GM19025 (cell line): ENCODE measurements around the gene IMMP2L.
"Not testable (repeated sequence)": the region's sequence is repeated elsewhere in the genome, so short reads cannot be mapped to it uniquely, and the experiment has no call there.

Experiments used
- ATAC-seq: cut with Tn5 transposase; IDR thresholded peaks from one replicate; pipeline ENCODE4 v1.9.1; 2021; ENCODE audit warnings: mild to moderate bottlenecking, low read depth, moderate library complexity; ENCODE audit not compliant: unreplicated experiment

Gene IMMP2L

GRCh38 chr7:111473449-111474198, 88.7 kb downstream of the IMMP2L start:
- ATAC-seq = no peak

DNA sequence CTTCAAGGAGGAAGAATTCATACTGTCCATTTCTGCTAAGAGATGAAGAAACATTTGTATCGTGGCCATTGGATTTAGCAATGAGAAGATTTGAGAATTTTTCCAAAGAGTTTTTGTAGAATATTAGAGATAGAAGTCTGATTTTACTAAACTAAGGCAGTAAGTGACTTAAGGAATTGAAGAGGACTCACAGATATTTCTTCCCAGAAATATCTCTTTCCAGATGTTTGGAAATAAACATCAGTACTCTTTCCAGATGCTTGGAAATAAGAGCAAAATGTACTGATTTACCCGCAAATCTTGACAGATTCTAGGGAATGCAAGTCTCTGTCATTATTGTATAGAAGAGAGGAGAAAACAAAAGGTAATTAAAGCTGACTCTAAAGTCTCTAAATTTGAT, 91.3 kb downstream of the IMMP2L start:
- no peak for ATAC-seq

GRCh38 chr7:111469894-111470293, 92.4 kb downstream of the IMMP2L start:
- ATAC-seq = not testable (repeated sequence)

DNA sequence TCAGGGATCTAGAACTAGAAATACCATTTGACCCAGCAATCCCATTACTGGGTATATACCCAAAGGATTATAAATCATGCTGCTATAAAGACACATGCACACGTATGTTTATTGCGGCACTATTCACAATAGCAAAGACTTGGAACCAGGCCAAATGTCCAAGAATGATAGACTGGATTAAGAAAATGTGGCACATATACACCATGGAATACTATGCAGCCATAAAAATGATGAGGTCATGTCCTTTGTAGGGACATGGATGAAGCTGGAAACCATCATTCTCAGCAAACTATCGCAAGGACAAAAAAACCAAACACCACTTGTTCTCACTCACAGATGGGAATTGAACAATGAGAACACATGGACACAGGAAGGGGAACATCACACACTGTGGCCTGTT, 96.5 kb downstream of the IMMP2L start:
- not testable (repeated sequence) for ATAC-seq

GRCh38 chr7:111460695-111461094, 101.6 kb downstream of the IMMP2L start:
- no peak for ATAC-seq

- ATAC-seq = no peak
Measured at GRCh38 chr7:111459757-111460280, 102.5 kb downstream of the IMMP2L start.

DNA sequence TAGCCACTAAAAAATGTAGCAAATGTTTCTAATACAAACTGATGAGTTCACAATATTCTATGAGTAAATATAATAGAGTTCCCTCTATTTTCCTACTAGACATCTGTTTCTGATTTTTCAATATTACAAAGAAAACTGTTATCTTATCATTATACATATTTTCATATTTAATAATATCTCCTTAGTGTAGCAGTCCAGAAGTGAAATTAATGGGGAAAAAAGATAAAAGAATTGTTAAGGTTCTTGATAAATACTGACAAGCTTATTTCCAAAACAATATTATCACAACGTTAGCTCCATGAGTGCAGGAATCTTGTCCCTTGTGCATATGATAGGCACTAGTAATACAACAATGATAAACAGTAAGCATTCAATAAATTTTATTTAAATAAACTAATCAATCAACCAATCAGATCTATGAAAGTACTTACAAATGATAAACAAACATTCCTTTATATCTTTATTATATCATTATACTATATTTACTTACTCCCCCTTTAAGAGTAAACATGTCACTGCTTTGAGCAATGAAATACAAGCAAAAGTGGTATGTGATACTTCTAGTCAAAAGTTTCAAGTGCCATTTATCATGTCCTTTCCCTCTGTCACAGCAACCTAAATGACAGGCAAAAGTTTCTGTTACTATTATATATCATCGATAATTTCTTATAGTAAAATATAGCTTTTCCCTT, 103.1 kb downstream of the IMMP2L start:
- no peak for ATAC-seq

- ATAC-seq = not testable (repeated sequence)
Measured at GRCh38 chr7:111450705-111451104, 111.6 kb downstream of the IMMP2L start.

DNA sequence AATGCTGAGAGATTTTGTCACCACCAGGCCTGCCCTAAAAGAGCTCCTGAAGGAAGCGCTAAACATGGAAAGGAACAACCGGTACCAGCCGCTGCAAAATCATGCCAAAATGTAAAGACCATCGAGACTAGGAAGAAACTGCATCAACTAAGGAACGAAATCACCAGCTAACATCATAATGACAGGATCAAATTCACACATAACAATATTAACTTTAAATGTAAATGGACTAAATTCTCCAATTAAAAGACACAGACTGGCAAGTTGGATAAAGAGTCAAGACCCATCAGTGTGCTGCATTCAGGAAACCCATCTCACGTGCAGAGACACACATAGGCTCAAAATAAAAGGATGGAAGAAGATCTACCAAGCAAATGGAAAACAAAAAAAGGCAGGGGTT, 114.8 kb downstream of the IMMP2L start:
- ATAC-seq = not testable (repeated sequence)

GRCh38 chr7:111439977-111440376, 122.3 kb downstream of the IMMP2L start:
- no peak for ATAC-seq

GRCh38 chr7:111438369-111439289, 123.7 kb downstream of the IMMP2L start:
- no peak for ATAC-seq

DNA sequence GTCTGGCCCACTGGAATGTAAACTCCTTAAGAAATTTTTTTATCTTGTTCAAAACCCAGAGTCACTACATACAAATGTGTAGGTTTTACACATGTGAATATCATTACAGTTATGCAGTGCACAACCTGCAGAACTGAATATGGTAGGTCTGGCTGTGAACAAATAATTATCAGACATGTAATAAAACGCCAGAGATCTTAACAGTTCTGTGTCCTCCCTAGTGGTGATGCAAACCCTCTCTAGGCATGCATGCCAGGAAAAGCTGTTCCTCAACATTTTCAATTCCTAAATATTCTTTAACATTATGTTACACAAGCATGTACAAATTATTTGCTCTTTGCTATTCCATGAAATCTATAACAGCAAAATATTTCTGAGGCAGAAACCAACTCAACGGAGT, 124.6 kb downstream of the IMMP2L start:
- no peak for ATAC-seq

DNA sequence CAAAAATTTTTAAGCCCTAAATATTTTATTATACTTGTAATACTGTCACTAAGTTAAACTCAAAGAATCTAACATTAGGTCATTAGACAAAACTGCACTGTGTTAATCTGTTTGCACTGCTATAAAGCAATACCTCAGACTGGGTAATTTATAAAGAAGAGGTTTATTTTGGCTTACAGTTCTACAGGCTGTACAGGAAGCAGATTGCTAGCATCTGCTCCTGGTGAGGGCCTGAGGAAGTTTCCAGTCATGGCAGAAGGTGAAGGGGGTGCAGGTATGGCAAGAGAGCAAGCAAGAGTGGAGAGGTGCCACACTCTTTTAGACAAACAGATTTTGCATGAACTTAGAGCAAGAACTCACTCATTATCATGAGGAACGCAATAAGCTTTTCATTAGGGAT, 125.7 kb downstream of the IMMP2L start:
- ATAC-seq = no peak

GRCh38 chr7:111433426-111433825, 128.9 kb downstream of the IMMP2L start:
- ATAC-seq = no peak

GRCh38 chr7:111429781-111430180, 132.5 kb downstream of the IMMP2L start:
- ATAC-seq = no peak

GRCh38 chr7:111424768-111425167, 137.5 kb downstream of the IMMP2L start:
- ATAC-seq = no peak

- ATAC-seq = no peak
Measured at GRCh38 chr7:111414374-111414773, 147.9 kb downstream of the IMMP2L start.

DNA sequence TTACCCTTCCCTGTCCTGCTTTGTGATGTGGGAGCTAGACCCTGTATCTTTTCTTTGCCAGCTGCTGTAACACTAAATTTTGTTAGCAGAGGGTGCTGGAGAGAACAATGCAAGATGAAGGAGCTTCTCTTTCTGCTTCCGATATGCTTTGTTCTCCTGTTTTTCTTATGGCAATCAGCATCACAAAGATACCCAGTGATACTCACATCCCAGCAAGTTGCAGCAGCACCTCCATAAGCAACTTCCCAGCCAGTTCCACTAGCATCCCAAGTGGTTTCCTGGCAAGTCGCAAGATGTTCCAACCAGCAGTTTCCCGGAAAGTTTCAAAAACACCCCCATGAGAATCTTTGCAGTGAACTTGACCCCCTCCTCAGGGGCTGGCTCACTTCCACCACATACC, 148.6 kb downstream of the IMMP2L start:
- ATAC-seq = no peak

DNA sequence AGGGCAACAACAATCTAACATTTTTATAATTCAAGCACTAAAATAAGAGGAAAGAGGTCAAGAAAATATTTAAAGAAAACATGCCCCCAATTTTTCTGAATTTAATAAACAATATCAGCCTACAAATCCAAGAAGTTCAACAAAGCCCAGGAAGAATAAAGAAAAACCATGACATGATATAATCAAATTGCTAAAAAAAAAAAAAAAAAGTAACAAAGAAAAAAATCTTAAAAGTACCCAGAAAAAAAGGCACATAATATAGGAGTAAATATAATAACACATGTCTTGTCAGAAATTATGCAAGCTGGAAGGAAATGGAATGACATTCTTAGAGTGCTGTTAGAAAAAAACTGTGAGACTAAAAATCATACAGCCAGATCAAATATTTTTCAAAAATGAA, 151.4 kb downstream of the IMMP2L start:
- ATAC-seq = no peak

DNA sequence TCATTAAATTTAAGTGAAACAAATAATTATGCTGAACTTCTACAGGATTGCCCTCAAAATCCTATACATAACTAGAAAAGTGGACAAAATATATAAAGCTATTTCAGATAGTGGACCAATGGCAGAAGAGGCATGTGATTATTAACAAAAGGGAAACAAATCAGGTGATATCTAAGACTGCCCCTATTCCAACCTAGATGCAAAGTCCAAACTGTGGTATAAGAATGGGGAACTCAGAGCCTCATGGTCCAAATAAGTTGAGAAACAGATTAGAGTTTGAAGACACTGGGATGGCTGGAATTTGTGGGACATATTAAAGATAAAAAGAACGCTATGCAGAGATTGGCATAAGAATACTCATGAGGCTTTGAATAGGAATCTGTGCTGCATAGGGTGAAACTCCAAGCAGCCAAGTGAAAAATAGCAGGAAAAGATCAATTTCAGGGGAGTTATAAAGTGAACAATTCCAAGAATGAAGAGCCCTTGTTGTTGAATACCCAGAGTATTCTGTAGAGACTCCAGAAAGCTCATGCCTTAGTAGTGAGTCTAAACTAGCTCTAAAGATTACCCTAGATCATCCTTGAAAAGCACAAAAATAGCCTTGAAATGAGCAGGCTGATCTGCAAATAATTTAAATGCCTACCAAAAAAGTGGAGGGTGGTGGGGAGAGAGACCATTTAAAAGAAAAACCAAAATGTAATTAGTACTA, 152.4 kb downstream of the IMMP2L start:
- ATAC-seq = no peak
